Neural cell (in vitro differentiated cells): ENCODE results near the gene ZNF17. TPM values are rescaled to one million over a fixed set of nuclear protein-coding genes. Genes with fewer than 3 reads are reported as not detected.

Experiments used
- H2AFZ ChIP-seq: fragments of 200-600, 300-800 bp; sonication (generic), shearing (Covaris generic); 2 replicates; pipeline ENCODE4 v1.6.0; 2014; ENCODE audit warnings: low read depth, mild to moderate bottlenecking, antibody characterized with exemption, low read length, moderate library complexity
- H3F3A ChIP-seq: fragments of 200-600 bp; shearing (Covaris generic); 2 replicates; pipeline ENCODE4 v1.6.1; 2016; ENCODE audit warnings: mild to moderate bottlenecking, moderate library complexity, mixed read lengths, antibody characterized with exemption, low read length; ENCODE audit not compliant: insufficient read depth, poor library complexity, severe bottlenecking
- H3K27ac ChIP-seq: fragments of 200-600, 300-800 bp; sonication (generic), shearing (Covaris generic); 2 replicates; pipeline ENCODE4 v1.5.1; 2014; ENCODE audit warnings: mild to moderate bottlenecking, low read length, moderate library complexity
- H3K27me3 ChIP-seq: fragments of 300-800, 200-600 bp; sonication (generic), shearing (Covaris generic); 2 replicates; pipeline ENCODE4 v1.6.0; 2014; ENCODE audit warnings: mild to moderate bottlenecking, low read depth, low read length, moderate library complexity; ENCODE audit not compliant: insufficient read depth
- H3K36me3 ChIP-seq: fragments of 300-800, 200-600 bp; sonication (generic), shearing (Covaris generic); 2 replicates; pipeline ENCODE4 v1.5.1; 2014; ENCODE audit warnings: mild to moderate bottlenecking, antibody characterized with exemption, low read length, moderate library complexity; ENCODE audit not compliant: insufficient read depth
- H3K4me2 ChIP-seq: fragments of 300-800, 200-600 bp; sonication (generic), shearing (Covaris generic); 2 replicates; pipeline ENCODE4 v1.6.0; 2014; ENCODE audit warnings: mild to moderate bottlenecking, low read length
- H3K4me3 ChIP-seq: fragments of 300-800, 200-600 bp; sonication (generic), shearing (Covaris generic); 2 replicates; pipeline ENCODE4 v1.5.1; 2014; ENCODE audit warnings: mild to moderate bottlenecking, low read length, moderate library complexity
- H3K79me2 ChIP-seq: fragments of 200-600 bp; shearing (Covaris generic); replicated peaks from 2 replicates; pipeline ENCODE4 v1.6.0; 2014; ENCODE audit warnings: mild to moderate bottlenecking, low read length, moderate library complexity; ENCODE audit not compliant: insufficient read depth
- H3K9ac ChIP-seq: fragments of 300-800, 200-600 bp; sonication (generic), shearing (Covaris generic); 2 replicates; pipeline ENCODE4 v1.6.1; 2016; ENCODE audit warnings: mild to moderate bottlenecking, low read length, mixed read lengths
- H3K9me2 ChIP-seq: fragments of 200-600 bp; shearing (Covaris generic); 2 replicates; pipeline ENCODE4 v1.6.1; 2016; ENCODE audit warnings: mild to moderate bottlenecking, low read length, mixed read lengths; ENCODE audit not compliant: insufficient read depth
- H3K9me3 ChIP-seq: fragments of 200-600, 300-800 bp; sonication (generic), shearing (Covaris generic); 2 replicates; pipeline ENCODE4 v1.6.1; 2016; ENCODE audit warnings: mild to moderate bottlenecking, mixed run types, low read length, moderate library complexity, mixed read lengths
- H4K20me1 ChIP-seq: fragments of 200-600 bp; shearing (Covaris generic); 2 replicates; pipeline ENCODE4 v1.6.1; 2016; ENCODE audit warnings: mild to moderate bottlenecking, mixed run types; ENCODE audit not compliant: insufficient read depth
- CTCF ChIP-seq: fragments of 450-650 bp; IDR thresholded peaks from 2 replicates; pipeline ENCODE4 v1.5.1; 2014; ENCODE audit warnings: antibody characterized with exemption, mild to moderate bottlenecking, moderate library complexity; ENCODE audit not compliant: poor library complexity, severe bottlenecking
- EP300 ChIP-seq: fragments of 450-650 bp; conservative IDR thresholded peaks from 2 replicates; pipeline ENCODE4 v1.6.1; 2014; ENCODE audit warnings: antibody characterized with exemption, mild to moderate bottlenecking, moderate library complexity; ENCODE audit not compliant: poor library complexity, severe bottlenecking
- EZH2 ChIP-seq: fragments of 200-600, 300-800 bp; shearing (Covaris generic), sonication (generic); IDR thresholded peaks from 2 replicates; pipeline ENCODE4 v1.6.1; 2014; ENCODE audit warnings: antibody characterized with exemption, low read length, borderline replicate concordance, mild to moderate bottlenecking; ENCODE audit not compliant: insufficient read depth, poor library complexity, severe bottlenecking
- MXI1 ChIP-seq: fragments of 450-650 bp; conservative IDR thresholded peaks from 2 replicates; pipeline ENCODE4 v1.6.1; 2014; ENCODE audit warnings: antibody characterized with exemption, mild to moderate bottlenecking; ENCODE audit not compliant: poor library complexity, severe bottlenecking
- POLR2AphosphoS5 ChIP-seq: IDR thresholded peaks from 2 replicates; pipeline ENCODE4 v1.6.1; 2012
- RAD21 ChIP-seq: fragments of 450-650 bp; conservative IDR thresholded peaks from 2 replicates; pipeline ENCODE4 v1.6.1; 2014; ENCODE audit warnings: antibody characterized with exemption, mild to moderate bottlenecking, moderate library complexity
- REST ChIP-seq: IDR thresholded peaks from 2 replicates; pipeline ENCODE4 v1.6.1; 2012; ENCODE audit warnings: borderline replicate concordance
- SMC3 ChIP-seq: fragments of 450-650 bp; conservative IDR thresholded peaks from 2 replicates; pipeline ENCODE4 v1.6.1; 2014; ENCODE audit warnings: antibody characterized with exemption, mild to moderate bottlenecking, moderate library complexity; ENCODE audit not compliant: poor library complexity
- TAF1 ChIP-seq: IDR thresholded peaks from 2 replicates; pipeline ENCODE4 v1.6.1; 2012; ENCODE audit warnings: low read depth
- polyA plus RNA-seq: library from polyadenylated mRNA; depleted of rRNA; stranded (reverse); fragments of >200 nt; gene quantifications from 2 replicates; pipeline ENCODE4 v1.2.3, GENCODE V29; 2014

Gene ZNF17
- polyA plus RNA-seq, 1 donor from 2014 or later, result 26.3 TPM

- peaks cover 37% of the 10 kb centered on the region for H3K79me2 ChIP-seq
- H3K9ac ChIP-seq, result peak overlapping the region; percentile 64
- H4K20me1 ChIP-seq, result no peaks in the 10 kb centered on the region
- H3K36me3 ChIP-seq, result peaks cover 8% of the 10 kb centered on the region
- peak overlapping the region; percentile 81 for H3K4me3 ChIP-seq
- TF ChIP-seq SMC3 (no peak), TAF1 (no peak), RAD21 (no peak), MXI1 (no peak), EZH2 (no peak), POLR2AphosphoS5 (no peak), CTCF (no peak), EP300 (no peak), REST (no peak)
- H3K4me2 ChIP-seq, result peak overlapping the region; percentile 56
- no peaks in the 10 kb centered on the region for H3K9me3 ChIP-seq
- no peaks in the 10 kb centered on the region for H3F3A ChIP-seq
- peak overlapping the region; percentile 58 for H3K27ac ChIP-seq
- peak overlapping the region; percentile 86 for H2AFZ ChIP-seq
- H3K9me2 ChIP-seq, result no peaks in the 10 kb centered on the region
- no peaks in the 10 kb centered on the region for H3K27me3 ChIP-seq
These were observed 23.6 kb downstream of the ZNF17 start for GRCh38 chr19:57434386-57435061.

GRCh38 chr19:57435062-57435978 lies 24.4 kb downstream of the ZNF17 start, which contains the start of gene ZNF749:
Gene ZNF749 (plus strand): TSS chr19:57435325. CDS start chr19:57435579, 254 bp downstream.
- H3F3A ChIP-seq, result no peaks in the 10 kb centered on the region
- no peaks in the 10 kb centered on the region for H3K9me3 ChIP-seq
- no peaks in the 10 kb centered on the region for H4K20me1 ChIP-seq
- peak within 1 kb of the TSS; percentile 75 for H3K27ac ChIP-seq
- H3K4me2 ChIP-seq, result peak within 1 kb of the TSS; percentile 71
- peaks cover 45% of the 10 kb centered on the region for H3K79me2 ChIP-seq
- no peak for TF ChIP-seq CTCF
- TF ChIP-seq POLR2AphosphoS5, result peak; percentile 74
- TF ChIP-seq REST, result no peak
- TF ChIP-seq SMC3, result peak; percentile 40
- peak; percentile 97 for TF ChIP-seq MXI1
- no peak for TF ChIP-seq TAF1
- peak; percentile 26 for TF ChIP-seq RAD21
- TF ChIP-seq EP300, result no peak
- H3K9me2 ChIP-seq, result no peaks in the 10 kb centered on the region
- H3K27me3 ChIP-seq, result no peaks in the 10 kb centered on the region
- peak within 1 kb of the TSS; percentile 81 for H3K9ac ChIP-seq
- H3K36me3 ChIP-seq, result peaks cover 8% of the 10 kb centered on the region
- H3K4me3 ChIP-seq, result peak within 1 kb of the TSS; percentile 81
- H2AFZ ChIP-seq, result peak within 1 kb of the TSS; percentile 86
